GM12878 (cell line): ENCODE results near the gene CEND1. TPM values are rescaled to one million over a fixed set of nuclear protein-coding genes. Genes with fewer than 3 reads are reported as not detected.

Experiments used
- ATAC-seq: fragments of 200-7000 bp; cut with Tn5 transposase; 3 replicates; pipeline ENCODE4 v1.9.1; 2020; ENCODE audit warnings: mild to moderate bottlenecking, moderate library complexity
- BruUV-seq: library from RNA; stranded (reverse); fragments of 400-500 nt; replicated peaks from 2 replicates; lab custom pipeline; 2021; lab: Mats Ljungman, UMichigan
- CTCF ChIA-PET: fragments of 300-600 bp; sonication (Branson Sonifier 250); formaldehyde crosslinking; extraction: SDS; loops from one replicate; lab custom pipeline; 2021; ENCODE audit warnings: inconsistent platforms; lab: Yijun Ruan, JAX
- POLR2A ChIA-PET: fragments of 350-600 bp; formaldehyde crosslinking; extraction: SDS; loops from one replicate; lab custom pipeline; 2021; ENCODE audit warnings: inconsistent platforms; lab: Charles Lee
- RAD21 ChIA-PET: fragments of 300-600 bp; sonication (Branson Sonifier 250); formaldehyde crosslinking; loops from one replicate; lab custom pipeline; 2023; ENCODE audit warnings: antibody characterized with exemption; ENCODE audit not compliant: unreplicated experiment; lab: Charles Lee
- SMC1A ChIA-PET: fragments of 300-600 bp; sonication (Branson Sonifier 250); formaldehyde crosslinking; loops from one replicate; lab custom pipeline; 2023; ENCODE audit not compliant: unreplicated experiment, uncharacterized antibody; lab: Charles Lee
- DNase-seq: peaks from one replicate; pipeline ENCODE4 v3.0.0-alpha.2; 2011; ENCODE audit warnings: low read depth, low spot score
- FAIRE-seq: peaks from 3 replicates; lab custom pipeline; 2011; peaks lifted over from hg19 to GRCh38; lab: Jason Lieb, UNC
- H2AFZ ChIP-seq: 2 replicates; pipeline ENCODE4 v1.6.0; 2011; ENCODE audit warnings: low read depth, low read length, control low read depth; ENCODE audit not compliant: control insufficient read depth
- H3K27ac ChIP-seq: 2 replicates; pipeline ENCODE4 v1.5.1; 2011; ENCODE audit warnings: control low read depth; ENCODE audit not compliant: control insufficient read depth, insufficient read depth
- H3K27me3 ChIP-seq, 2 experiments: replicated peaks in 1 of 2; 2 replicates each; pipeline versions ENCODE4 v1.6.0 to v1.6.1; 2011; ENCODE audit warnings: low read length in 1 of 2; ENCODE audit not compliant: control insufficient read depth in 2 of 2, insufficient read depth in 2 of 2
- H3K36me3 ChIP-seq, 2 experiments: 2 replicates each; pipeline ENCODE4 v1.5.1; 2011; ENCODE audit warnings: low read length in 1 of 2; ENCODE audit not compliant: control insufficient read depth in 2 of 2, insufficient read depth in 2 of 2
- H3K4me1 ChIP-seq: 2 replicates; pipeline ENCODE4 v1.6.1; 2011; ENCODE audit warnings: mild to moderate bottlenecking, low read length, moderate library complexity, mixed read lengths; ENCODE audit not compliant: control insufficient read depth, insufficient read depth
- H3K4me2 ChIP-seq: 2 replicates; pipeline ENCODE4 v1.6.0; 2011; ENCODE audit warnings: control low read depth; ENCODE audit not compliant: control insufficient read depth, insufficient read depth
- H3K4me3 ChIP-seq: fragments of 200-600 bp; sonication (generic); 2 replicates; pipeline ENCODE4 v1.5.1; 2016
- H3K79me2 ChIP-seq: 2 replicates; pipeline ENCODE4 v1.6.0; 2011; ENCODE audit warnings: low read length; ENCODE audit not compliant: control insufficient read depth, insufficient read depth
- H3K9ac ChIP-seq: 2 replicates; pipeline ENCODE4 v1.8.0; 2011; ENCODE audit warnings: low read length, control low read depth, mixed read lengths; ENCODE audit not compliant: control insufficient read depth, insufficient read depth
- H3K9me3 ChIP-seq: replicated peaks from 3 replicates; pipeline ENCODE4 v1.5.1; 2011; ENCODE audit warnings: mild to moderate bottlenecking, low read length; ENCODE audit not compliant: control insufficient read depth, insufficient read depth
- H4K20me1 ChIP-seq: 2 replicates; pipeline ENCODE4 v1.6.0; 2011; ENCODE audit not compliant: control insufficient read depth, insufficient read depth
- CBFB ChIP-seq: IDR thresholded peaks from 2 replicates; pipeline ENCODE4 v1.6.1; 2016; ENCODE audit warnings: antibody characterized with exemption, low read depth
- POLR2A ChIP-seq: IDR thresholded peaks from 2 replicates; pipeline ENCODE4 v1.6.1; 2011; ENCODE audit warnings: low read depth, mild to moderate bottlenecking, low read length
- SREBF1 ChIP-seq: IDR thresholded peaks from 2 replicates; pipeline ENCODE4 v1.6.1; 2012; ENCODE audit warnings: mild to moderate bottlenecking, low read length
- WGBS: methylation state at CpG from one replicate; pipeline ENCODE4 v1.1.6; 2016; ENCODE audit warnings: low lambda C conversion rate; ENCODE audit not compliant: insufficient replicate concordance, insufficient coverage; ENCODE audit errors: missing lambda C conversion rate; 5-methylcytosine and 5-hydroxymethylcytosine counted together
- in situ Hi-C: fragments of 300-500 bp; cut with MboI; formaldehyde crosslinking; loops from 9 replicates; pipeline ENCODE4 v1.14.3; 2018; ENCODE audit warnings: mixed read lengths
- intact Hi-C: fragments of 100-400 bp; cut with micrococcal nuclease; formaldehyde crosslinking; loops from one replicate; pipeline ENCODE4 v1.14.2; 2022; ENCODE audit not compliant: unreplicated experiment
- polyA plus RNA-seq, 11 experiments: library from polyadenylated mRNA; depleted of rRNA in 4 of 11; unstranded in 6 of 11; stranded (reverse) in 5 of 11; fragments of >200 nt; fragmentation: Nextera tagmentation in 4 of 11; fragmentation: Illumina TruSeq in 1 of 11; extraction: Ambion mirVana in 4 of 11; extraction: Trizol in 1 of 11; gene quantifications; 1 replicate in 1 of 11; 2 replicates in 10 of 11; pipeline versions ENCODE4 v1.2.1 to v1.2.3, GENCODE V29; 2011 to 2016; ENCODE audit warnings: inconsistent platforms in 2 of 11, missing spikeins in 2 of 11, low read depth in 1 of 11
- total RNA-seq, 4 experiments: library from RNA; depleted of rRNA in 3 of 4; stranded (reverse); fragments of >200 nt in 3 of 4; fragmentation: Illumina TruSeq in 1 of 4; extraction: Trizol in 1 of 4; gene quantifications; 2 replicates each; pipeline versions ENCODE4 v1.2.1 to v1.2.3, GENCODE V29; 2013 to 2021
- TF ChIP-seq, protein P1 (sequence below), 3 experiments: IDR thresholded peaks in 2 of 3; conservative IDR thresholded peaks in 1 of 3; 2 replicates each; pipeline ENCODE4 v1.5.1; 2011; ENCODE audit warnings: low read depth in 3 of 3, low read length in 3 of 3, mild to moderate bottlenecking in 3 of 3, control low read depth in 2 of 3, moderate library complexity in 2 of 3, inconsistent platforms in 1 of 3, mixed read lengths in 1 of 3; ENCODE audit not compliant: control insufficient read depth in 2 of 3, insufficient read depth in 1 of 3; ENCODE audit errors: extremely low read depth in 1 of 3

The CEND1 gene
- total and polyA plus RNA-seq, 10 of the 15 experiments (the other 5 are each of a cell fraction or from before 2014, with no cell fraction given), result 0.31 to 13.6 (median 7.2) TPM; not detected in 1

DNA sequence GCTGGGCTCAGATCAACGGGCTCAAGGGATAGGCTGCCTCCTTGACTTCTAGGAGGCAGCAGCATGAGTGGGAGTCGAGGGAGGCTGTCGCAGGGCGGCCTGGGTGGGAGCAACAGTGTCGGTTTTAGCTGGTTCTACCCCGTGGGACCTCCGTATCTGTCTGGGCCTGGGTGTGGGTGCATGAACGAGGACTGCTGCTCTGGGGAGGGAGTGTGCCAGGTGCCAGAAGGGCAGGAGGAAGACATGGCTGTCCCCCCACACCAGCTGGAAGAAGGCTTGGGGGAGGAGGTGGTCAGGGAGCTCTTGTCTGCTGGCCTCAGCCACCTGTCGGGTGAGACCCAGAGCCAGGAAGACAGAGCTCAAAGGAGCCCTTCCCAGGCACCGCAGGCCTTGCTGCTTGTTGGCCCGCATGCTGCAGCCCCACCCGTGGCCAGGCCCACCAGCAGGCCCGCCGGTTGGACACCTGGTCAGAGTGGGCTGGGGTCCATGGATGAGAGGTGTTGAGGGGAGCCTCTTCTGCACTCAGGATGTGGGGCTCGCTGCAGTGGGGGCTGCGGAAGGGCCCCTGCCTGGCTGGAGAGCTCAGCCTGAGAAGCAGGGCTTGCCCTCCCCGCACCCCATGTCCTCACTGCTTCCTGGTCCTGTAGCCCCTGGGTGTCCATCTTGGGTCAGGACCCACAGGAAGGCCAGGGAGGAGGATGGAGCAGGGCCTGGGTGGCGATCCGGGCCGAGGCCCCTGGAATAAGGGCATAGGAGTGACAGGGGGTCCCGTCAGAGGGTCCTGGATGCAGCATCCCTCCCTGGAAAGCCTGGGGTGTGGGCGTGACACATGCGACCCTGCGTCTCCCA is 3.4 kb downstream of the CEND1 start:
- H3K79me2 ChIP-seq, result no peaks in the 10 kb centered on the region
- CTCF ChIA-PET, result no interaction called here
- TF ChIP-seq CBFB, result no peak
- TF ChIP-seq POLR2A, result 0 out of 2 replicates have a peak, but pooled peaks have one; percentile 11
- no peaks in the 10 kb centered on the region; a peak in 1 of 4 replicates for H3K36me3 ChIP-seq
- no peaks in the 10 kb centered on the region for H3K9me3 ChIP-seq
- H2AFZ ChIP-seq, result no peak overlapping the region
- FAIRE-seq (no peak), ATAC-seq (no peak), DNase-seq (no peak)
- RAD21 ChIA-PET, result interaction anchor here (1.1 kb wide), 1 partner anchor 9 kb away, joined by 3 read pairs; no protein-coding TSS in a partner anchor
- SMC1A ChIA-PET, result no interaction called here
- H3K4me1 ChIP-seq, result peaks cover 7% of the 10 kb centered on the region
- 70% methylated on average over 24 of the region's 24 CpGs for WGBS
- POLR2A ChIA-PET, result no interaction called here
- no peaks in the 10 kb centered on the region for H4K20me1 ChIP-seq
- intact Hi-C loops (no loop called here), in situ Hi-C loops (no loop called here)
- no peak overlapping the region for H3K9ac ChIP-seq
- no peak overlapping the region for H3K4me2 ChIP-seq
- H3K4me3 ChIP-seq, result no peak overlapping the region
- no peak overlapping the region for H3K27ac ChIP-seq
- no peaks in the 10 kb centered on the region for H3K27me3 ChIP-seq
- no TSS peak for BruUV-seq

DNA sequence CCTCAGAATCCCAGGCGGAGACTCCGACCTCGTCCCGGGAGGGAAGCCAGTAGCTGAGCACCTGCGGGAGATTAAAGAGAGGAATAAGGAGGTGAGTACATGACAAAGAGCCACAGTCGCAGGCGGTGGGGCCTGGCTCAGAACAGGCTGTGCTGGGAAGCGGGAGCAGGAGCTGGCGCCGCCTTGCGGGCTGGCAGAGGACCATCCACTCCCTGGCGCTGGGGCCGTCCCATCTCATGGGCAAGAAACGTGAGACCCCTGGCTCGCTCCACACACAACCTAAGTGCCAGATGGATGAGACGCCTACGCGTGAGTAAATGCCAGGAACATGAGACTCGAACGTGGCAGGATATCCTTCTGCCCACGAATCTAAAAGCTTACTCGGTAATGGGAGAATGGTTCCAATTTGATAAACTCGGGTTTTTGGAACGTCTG is 6.3 kb downstream of the CEND1 start:
- Histone ChIP-seq H3K4me3 (no peak overlapping the region), H3K79me2 (no peaks in the 10 kb centered on the region), H3K9me3 (no peaks in the 10 kb centered on the region), H4K20me1 (no peaks in the 10 kb centered on the region), H3K4me2 (no peak overlapping the region), H3K9ac (no peak overlapping the region), H3K27ac (no peak overlapping the region), H3K27me3 (no peaks in the 10 kb centered on the region), H2AFZ (no peak overlapping the region), H3K4me1 (0 out of 2 replicates have a peak, but pooled peaks cover under 1% of the 10 kb centered on the region), H3K36me3 (no peaks in the 10 kb centered on the region)
- no TSS peak for BruUV-seq
- ATAC-seq (no peak), FAIRE-seq (no peak), DNase-seq (no peak)
- RAD21 ChIA-PET, result no interaction called here
- no peak for TF ChIP-seq SREBF1
- TF ChIP-seq, protein P1, sequence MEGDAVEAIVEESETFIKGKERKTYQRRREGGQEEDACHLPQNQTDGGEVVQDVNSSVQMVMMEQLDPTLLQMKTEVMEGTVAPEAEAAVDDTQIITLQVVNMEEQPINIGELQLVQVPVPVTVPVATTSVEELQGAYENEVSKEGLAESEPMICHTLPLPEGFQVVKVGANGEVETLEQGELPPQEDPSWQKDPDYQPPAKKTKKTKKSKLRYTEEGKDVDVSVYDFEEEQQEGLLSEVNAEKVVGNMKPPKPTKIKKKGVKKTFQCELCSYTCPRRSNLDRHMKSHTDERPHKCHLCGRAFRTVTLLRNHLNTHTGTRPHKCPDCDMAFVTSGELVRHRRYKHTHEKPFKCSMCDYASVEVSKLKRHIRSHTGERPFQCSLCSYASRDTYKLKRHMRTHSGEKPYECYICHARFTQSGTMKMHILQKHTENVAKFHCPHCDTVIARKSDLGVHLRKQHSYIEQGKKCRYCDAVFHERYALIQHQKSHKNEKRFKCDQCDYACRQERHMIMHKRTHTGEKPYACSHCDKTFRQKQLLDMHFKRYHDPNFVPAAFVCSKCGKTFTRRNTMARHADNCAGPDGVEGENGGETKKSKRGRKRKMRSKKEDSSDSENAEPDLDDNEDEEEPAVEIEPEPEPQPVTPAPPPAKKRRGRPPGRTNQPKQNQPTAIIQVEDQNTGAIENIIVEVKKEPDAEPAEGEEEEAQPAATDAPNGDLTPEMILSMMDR (IDR thresholded peaks at IDR 0.05 in 2 of 3, conservative IDR thresholded peaks at IDR 0.05 in 1 of 3; ENCODE audit: control insufficient read depth in 2 of 3, extremely low read depth in 1 of 3, insufficient read depth in 1 of 3, low read depth in 3 of 3, low read length in 3 of 3), result peak in 1 of 3 experiments; percentile 19; a peak in 1 of 6 replicates
- in situ Hi-C loops, result no loop called here
- intact Hi-C loops, result no loop called here
- CTCF ChIA-PET, result no interaction called here
- 52% methylated on average over 24 of the region's 24 CpGs for WGBS
- POLR2A ChIA-PET, result interaction anchor here (0.6 kb wide), 1 partner anchor 14 kb away, joined by 3 read pairs; no protein-coding TSS in a partner anchor
- SMC1A ChIA-PET, result no interaction called here
